ENCODE data around the gene GTF2A2.

DNA sequence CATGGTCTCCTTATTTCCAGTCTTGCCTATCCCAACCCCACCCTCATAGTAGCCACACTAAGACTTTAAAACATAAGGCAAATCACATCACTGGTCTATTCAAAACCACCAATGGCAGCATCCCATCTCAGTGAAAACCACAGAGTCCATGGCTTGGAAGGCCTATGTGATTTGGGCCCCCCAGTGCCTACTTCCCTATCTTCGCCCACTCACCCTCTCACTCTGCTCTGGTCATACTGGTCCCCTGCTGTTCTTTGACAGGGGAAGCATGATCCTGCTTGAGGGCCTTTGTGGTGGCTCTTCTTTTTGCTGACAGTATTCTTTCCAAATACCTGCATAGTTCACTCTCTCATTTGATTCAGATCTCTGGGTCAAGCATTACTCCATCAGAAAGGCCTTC, 3.3 kb downstream of the GTF2A2 start:
- no peak for TF ChIP-seq EP300 (IDR thresholded peaks at IDR 0.05)
- no peak for TF ChIP-seq POLR2AphosphoS5 (IDR thresholded peaks at IDR 0.05)
